Keratinocyte (primary cell): ENCODE data around the gene PEAR1.

Source experiments
- CTCF ChIP-seq, 3 experiments: IDR thresholded peaks in 1 of 3; conservative IDR thresholded peaks in 1 of 3; optimal IDR thresholded peaks in 1 of 3; 2 replicates in 2 of 3; 3 replicates in 1 of 3; pipeline versions ENCODE3 to v1.5.1; 2011; ENCODE audit warnings: low read length in 3 of 3, mild to moderate bottlenecking in 3 of 3, moderate library complexity in 2 of 3, control low read depth in 1 of 3, inconsistent platforms in 1 of 3; ENCODE audit not compliant: insufficient read depth in 2 of 3; ENCODE audit errors: extremely low read depth in 1 of 3
- EZH2 ChIP-seq: IDR thresholded peaks from one replicate; pipeline ENCODE4 v1.6.1; 2012; ENCODE audit warnings: inconsistent platforms, mild to moderate bottlenecking, low read length, moderate library complexity

GRCh38 chr1:156881101-156881500 is 12.4 kb upstream of the PEAR1 start:
- TF ChIP-seq CTCF (optimal IDR thresholded peaks at IDR 0.05 in 1 of 3, IDR thresholded peaks at IDR 0.05 in 1 of 3, conservative IDR thresholded peaks at IDR 0.05 in 1 of 3; ENCODE audit: extremely low read depth in 1 of 3, insufficient read depth in 2 of 3, low read length in 3 of 3) (no peak), EZH2 (peak; percentile 6)
